Choroid plexus epithelial cell (primary cell): ENCODE results near the gene BAAT.

Experiments used
- DNase-seq: peaks from one replicate; pipeline ENCODE4 v3.0.0-alpha.2; 2010; ENCODE audit warnings: low read depth
- H3K4me3 ChIP-seq: 2 replicates; pipeline ENCODE4 v1.5.1; 2011; ENCODE audit warnings: low read depth, mild to moderate bottlenecking, control low read depth, low read length, moderate library complexity
- TF ChIP-seq, protein P1 (sequence below): conservative IDR thresholded peaks from 2 replicates; pipeline ENCODE4 v1.5.1; 2011; ENCODE audit warnings: low read depth, mild to moderate bottlenecking, control low read depth, inconsistent platforms, low read length, moderate library complexity

Gene BAAT

DNA sequence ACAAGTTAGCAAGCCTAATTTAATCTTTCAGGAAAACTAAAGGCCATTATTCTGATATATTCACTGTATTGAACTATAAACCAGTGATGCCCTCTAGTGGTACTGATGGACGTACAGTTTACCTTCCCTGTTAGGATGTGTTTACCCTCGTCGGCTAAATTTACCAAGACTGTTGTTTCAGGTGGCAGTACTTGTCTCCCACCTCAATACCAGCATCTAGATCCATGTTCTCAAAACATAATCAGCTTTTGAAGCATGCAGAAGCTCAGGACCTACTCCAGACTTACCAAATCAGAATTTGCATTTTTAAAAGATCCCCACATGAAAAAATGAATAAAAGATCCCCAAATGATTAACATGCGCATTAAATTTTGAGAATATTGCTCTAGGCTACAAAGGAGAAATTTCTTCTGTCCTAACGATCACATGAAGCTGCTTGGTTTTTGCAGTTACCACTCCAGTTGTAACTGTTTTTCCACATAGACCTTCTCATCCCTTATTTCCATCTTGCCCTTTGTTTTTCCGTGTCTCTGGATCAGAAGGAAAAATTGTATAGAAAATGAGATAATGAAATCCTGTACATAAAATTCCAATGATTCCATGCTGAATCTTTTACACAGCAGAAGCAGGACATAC, 3.2 kb upstream of the BAAT start:
- H3K4me3 ChIP-seq = no peak overlapping the region
- TF ChIP-seq, protein P1, sequence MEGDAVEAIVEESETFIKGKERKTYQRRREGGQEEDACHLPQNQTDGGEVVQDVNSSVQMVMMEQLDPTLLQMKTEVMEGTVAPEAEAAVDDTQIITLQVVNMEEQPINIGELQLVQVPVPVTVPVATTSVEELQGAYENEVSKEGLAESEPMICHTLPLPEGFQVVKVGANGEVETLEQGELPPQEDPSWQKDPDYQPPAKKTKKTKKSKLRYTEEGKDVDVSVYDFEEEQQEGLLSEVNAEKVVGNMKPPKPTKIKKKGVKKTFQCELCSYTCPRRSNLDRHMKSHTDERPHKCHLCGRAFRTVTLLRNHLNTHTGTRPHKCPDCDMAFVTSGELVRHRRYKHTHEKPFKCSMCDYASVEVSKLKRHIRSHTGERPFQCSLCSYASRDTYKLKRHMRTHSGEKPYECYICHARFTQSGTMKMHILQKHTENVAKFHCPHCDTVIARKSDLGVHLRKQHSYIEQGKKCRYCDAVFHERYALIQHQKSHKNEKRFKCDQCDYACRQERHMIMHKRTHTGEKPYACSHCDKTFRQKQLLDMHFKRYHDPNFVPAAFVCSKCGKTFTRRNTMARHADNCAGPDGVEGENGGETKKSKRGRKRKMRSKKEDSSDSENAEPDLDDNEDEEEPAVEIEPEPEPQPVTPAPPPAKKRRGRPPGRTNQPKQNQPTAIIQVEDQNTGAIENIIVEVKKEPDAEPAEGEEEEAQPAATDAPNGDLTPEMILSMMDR = peak; percentile 72
- peak; percentile 74 for DNase-seq

DNA sequence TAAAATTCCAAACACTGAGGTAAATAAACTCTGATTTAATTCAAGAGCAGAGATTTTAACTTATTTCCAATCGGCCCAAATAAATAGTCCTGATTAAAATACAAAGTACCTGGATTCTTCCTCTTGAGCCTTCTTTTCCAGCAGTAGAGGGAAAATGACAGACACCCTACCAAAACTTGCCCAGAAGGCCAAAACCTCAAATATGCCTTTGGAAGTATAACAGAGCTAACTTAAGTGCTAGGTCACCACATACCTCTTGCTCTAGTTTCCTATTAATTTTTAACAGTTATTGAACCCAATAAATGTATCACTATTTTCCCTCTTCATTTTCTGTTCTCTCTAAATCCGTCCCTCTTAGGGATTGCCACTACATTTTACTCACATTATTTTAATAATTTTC, 1.4 kb downstream of the BAAT start:
- TF ChIP-seq, protein P1 = no peak
- no peak overlapping the region for H3K4me3 ChIP-seq
- no peak for DNase-seq

DNA sequence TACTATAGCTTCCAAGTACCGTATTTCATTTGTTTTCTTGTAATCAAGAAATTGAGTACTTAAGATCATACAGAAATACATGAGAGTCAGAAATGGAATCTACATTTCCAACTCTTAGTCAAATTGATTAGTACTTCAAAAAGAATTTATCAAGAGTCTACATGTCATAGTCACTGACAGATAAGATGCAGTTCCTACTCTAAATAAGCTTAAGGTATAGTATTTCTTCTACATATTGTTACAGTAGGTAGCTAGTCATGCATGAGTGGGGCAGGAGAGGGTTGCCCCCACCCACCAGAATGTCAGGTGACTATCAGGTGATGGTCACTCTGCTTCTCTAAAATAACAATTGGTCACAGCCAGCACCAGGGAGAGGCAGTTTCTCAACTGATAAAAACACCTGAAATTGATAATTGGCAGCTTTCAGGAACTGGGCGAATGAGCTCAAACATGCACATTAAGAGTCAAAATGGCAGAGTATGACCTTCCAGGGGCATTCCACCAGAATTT, 2.9 kb downstream of the BAAT start:
- no peak overlapping the region for H3K4me3 ChIP-seq
- TF ChIP-seq, protein P1 = no peak
- DNase-seq = no peak

DNA sequence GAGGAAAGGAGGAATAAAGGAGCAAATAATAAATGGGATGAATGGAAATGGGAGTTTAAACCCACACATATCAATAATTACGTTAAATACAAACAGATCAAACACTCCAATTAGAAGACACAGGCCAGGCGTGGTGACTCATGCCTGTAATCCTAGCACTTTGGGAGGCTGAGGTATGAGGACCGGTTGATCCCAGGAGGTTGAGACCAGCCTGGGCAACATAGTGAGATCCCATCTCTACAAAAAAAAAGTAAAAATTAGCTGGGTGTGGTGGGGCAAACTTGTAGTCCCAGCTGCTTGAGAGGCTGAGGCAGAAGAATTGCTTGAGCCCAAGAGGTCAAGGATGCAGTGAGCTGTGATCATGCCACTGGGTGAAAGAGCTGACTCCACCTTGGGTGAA, 3.7 kb downstream of the BAAT start:
- TF ChIP-seq, protein P1 = no peak
- DNase-seq = no peak
- no peak overlapping the region for H3K4me3 ChIP-seq

DNA sequence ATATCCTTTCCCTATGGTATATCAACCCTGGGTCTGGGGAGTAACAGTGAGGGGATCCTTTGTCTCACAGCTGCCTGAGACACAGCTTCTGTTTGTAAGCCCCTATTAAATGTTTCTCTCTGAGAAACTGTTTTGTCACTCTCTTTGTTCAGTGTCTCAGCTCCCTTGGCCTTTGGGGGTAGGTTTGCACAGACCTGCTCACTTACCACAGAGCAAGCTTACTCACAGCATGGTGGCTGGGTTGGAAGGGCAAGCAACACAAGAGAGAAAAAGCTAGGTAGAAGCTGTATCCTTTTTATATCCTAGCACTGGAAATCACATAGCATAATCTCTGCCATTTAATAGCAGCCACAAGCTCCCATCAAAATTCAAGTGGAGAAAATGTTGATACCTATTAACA, 4.5 kb downstream of the BAAT start:
- TF ChIP-seq, protein P1 = no peak
- H3K4me3 ChIP-seq = no peak overlapping the region
- DNase-seq = no peak

DNA sequence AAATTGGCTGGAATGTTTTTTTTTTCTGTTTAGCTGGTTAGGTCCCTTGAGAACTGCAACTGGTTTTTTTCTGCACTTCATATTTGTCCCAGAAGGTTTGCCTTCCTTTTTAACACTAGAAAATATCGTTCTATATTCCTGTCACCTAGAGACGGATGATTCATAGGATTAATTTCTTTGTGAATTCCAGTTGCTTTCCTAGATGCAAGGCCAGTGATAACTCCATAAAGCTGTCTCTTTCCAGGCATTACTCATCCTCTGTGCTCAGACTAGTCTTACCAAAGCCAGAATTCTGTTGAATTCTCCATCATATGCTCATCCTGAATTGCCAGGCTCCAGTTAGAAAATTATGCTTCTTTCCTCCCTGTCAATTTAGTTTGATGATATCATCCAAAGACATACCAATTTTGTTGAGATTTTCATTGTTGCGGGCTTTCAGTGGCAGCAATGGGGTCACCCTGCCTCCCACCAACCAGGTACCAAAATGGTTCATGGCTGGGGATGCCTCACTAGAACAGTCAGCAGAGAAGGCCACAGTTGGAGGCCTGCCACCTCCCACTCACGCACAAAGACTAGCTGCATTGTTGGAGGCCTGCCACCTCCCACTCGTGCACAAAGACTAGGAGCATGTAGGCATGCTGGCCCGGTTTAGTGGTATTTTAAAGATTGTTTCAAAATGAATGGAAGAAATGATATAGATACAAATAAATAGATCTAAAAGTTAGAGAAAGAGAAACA, 8.5 kb downstream of the BAAT start:
- peak; percentile 45 for DNase-seq
- no peak overlapping the region for H3K4me3 ChIP-seq
- TF ChIP-seq, protein P1 = no peak
